ENCODE data around the gene CYTH4.

DNA sequence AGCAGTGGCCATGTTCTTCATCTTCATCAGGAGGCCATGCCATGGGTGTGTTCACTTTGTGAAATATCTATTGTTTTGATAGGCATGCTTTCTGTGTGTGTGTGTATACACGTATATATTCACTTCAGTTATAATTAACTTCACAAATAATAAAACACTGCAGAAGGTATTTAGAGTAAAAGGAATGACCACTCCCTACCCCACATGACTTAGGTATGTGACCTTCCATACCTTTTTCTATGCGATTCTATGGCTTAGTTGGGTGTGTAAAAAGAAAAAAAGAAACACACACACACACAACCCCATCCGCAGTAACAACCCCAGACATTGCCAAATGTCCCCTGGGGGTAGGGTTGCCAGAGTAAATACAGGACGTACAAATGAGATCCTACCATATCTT is 72.0 kb downstream of the CYTH4 start:
- TF ChIP-seq, protein P1, sequence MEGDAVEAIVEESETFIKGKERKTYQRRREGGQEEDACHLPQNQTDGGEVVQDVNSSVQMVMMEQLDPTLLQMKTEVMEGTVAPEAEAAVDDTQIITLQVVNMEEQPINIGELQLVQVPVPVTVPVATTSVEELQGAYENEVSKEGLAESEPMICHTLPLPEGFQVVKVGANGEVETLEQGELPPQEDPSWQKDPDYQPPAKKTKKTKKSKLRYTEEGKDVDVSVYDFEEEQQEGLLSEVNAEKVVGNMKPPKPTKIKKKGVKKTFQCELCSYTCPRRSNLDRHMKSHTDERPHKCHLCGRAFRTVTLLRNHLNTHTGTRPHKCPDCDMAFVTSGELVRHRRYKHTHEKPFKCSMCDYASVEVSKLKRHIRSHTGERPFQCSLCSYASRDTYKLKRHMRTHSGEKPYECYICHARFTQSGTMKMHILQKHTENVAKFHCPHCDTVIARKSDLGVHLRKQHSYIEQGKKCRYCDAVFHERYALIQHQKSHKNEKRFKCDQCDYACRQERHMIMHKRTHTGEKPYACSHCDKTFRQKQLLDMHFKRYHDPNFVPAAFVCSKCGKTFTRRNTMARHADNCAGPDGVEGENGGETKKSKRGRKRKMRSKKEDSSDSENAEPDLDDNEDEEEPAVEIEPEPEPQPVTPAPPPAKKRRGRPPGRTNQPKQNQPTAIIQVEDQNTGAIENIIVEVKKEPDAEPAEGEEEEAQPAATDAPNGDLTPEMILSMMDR (IDR thresholded peaks at IDR 0.05) = no peak
- no peak for TF ChIP-seq POLR2AphosphoS5 (IDR thresholded peaks at IDR 0.05)
- no peak for TF ChIP-seq EP300 (IDR thresholded peaks at IDR 0.05)
